Breast epithelium (tissue), 4 donors: ENCODE results near the gene PAXX. TPM values are rescaled to one million over a fixed set of nuclear protein-coding genes. Genes with fewer than 3 reads are reported as not detected.
"Not testable (repeated sequence)": the region's sequence is repeated elsewhere in the genome, so short reads cannot be mapped to it uniquely, and the experiment has no call there.

Experiments
- DNase-seq, 2 donors: peaks; one replicate each; pipeline ENCODE4 v3.0.0-alpha.2; 2019; ENCODE audit warnings: low spot score in 2 of 2
- H3K27ac ChIP-seq, 2 donors: fragments of 200-600 bp; sonication (generic) in 1 of 2; one replicate each; pipeline ENCODE4 v1.5.1; 2016 to 2019; ENCODE audit warnings: mild to moderate bottlenecking in 1 of 2
- H3K27me3 ChIP-seq, 2 donors: fragments of 200-600 bp; sonication (generic) in 1 of 2; one replicate each; pipeline versions ENCODE4 v1.5.1 to v1.6.0; 2017 to 2019; ENCODE audit warnings: control low read depth in 1 of 2, mild to moderate bottlenecking in 1 of 2
- H3K36me3 ChIP-seq: fragments of 200-600 bp; one replicate; pipeline ENCODE4 v1.5.1; 2019
- H3K4me1 ChIP-seq, 2 donors: fragments of 200-600 bp; sonication (generic); one replicate each; pipeline ENCODE4 v1.5.1; 2016 to 2019; ENCODE audit warnings: control low read depth in 1 of 2
- H3K4me3 ChIP-seq, 3 donors: fragments of 200-600 bp; sonication (generic); 1 replicate in 2 of 3; 2 replicates in 1 of 3; pipeline ENCODE4 v1.5.1; 2016 to 2019; ENCODE audit warnings: mild to moderate bottlenecking in 3 of 3, moderate library complexity in 2 of 3
- H3K9me3 ChIP-seq, 2 donors: fragments of 200-600 bp; sonication (generic) in 1 of 2; one replicate each; pipeline ENCODE4 v1.5.1; 2016 to 2019; ENCODE audit warnings: control low read depth in 1 of 2
- CTCF ChIP-seq, 3 donors: fragments of 450-650 bp; IDR thresholded peaks; one replicate each; pipeline ENCODE4 v1.5.1; 2016 to 2017; ENCODE audit warnings: antibody characterized with exemption in 3 of 3, mild to moderate bottlenecking in 3 of 3, moderate library complexity in 3 of 3
- POLR2A ChIP-seq: fragments of 450-650 bp; IDR thresholded peaks from one replicate; pipeline ENCODE4 v1.6.1; 2016; ENCODE audit warnings: antibody characterized with exemption, mild to moderate bottlenecking, moderate library complexity
- POLR2AphosphoS5 ChIP-seq, 3 donors: sonication (generic); formaldehyde crosslinking; IDR thresholded peaks; one replicate each; pipeline ENCODE4 v1.6.1; 2017; ENCODE audit warnings: antibody characterized with exemption in 3 of 3
- intact Hi-C: fragments of 100-400 bp; cut with DNase I; formaldehyde crosslinking; loops from one replicate; pipeline ENCODE4 v1.15.1; 2023; ENCODE audit warnings: low total_unique reads
- total RNA-seq, 3 donors: library from RNA; depleted of rRNA; stranded (reverse); fragments of >200 nt; gene quantifications; one replicate each; pipeline ENCODE4 v1.1.0, GENCODE V29; 2016

PAXX gene
- total RNA-seq, 3 donors from 2014 or later, result 24.6 to 66.2 (median 49.2) TPM

- no peak for DNase-seq
- intact Hi-C loops, result no loop called here
- no peaks in the 10 kb centered on the region for H3K9me3 ChIP-seq
- TF ChIP-seq CTCF (IDR thresholded peaks at IDR 0.05) (no peak), POLR2AphosphoS5 (IDR thresholded peaks at IDR 0.05) (no peak), POLR2A (no peak)
- H3K4me3 ChIP-seq, result peak within 1 kb of the TSS in 1 of 3 donors; percentile 8
- no peaks in the 10 kb centered on the region for H3K36me3 ChIP-seq
- no peak within 1 kb of the TSS for H3K27ac ChIP-seq
- peaks cover 19% of the 10 kb centered on the region in 2 donors for H3K4me1 ChIP-seq
- H3K27me3 ChIP-seq, result no peaks in the 10 kb centered on the region
Observed at GRCh38 chr9:137031904-137032640, 39.9 kb downstream of the PAXX start, which contains the start of gene FUT7. FUT7 (minus strand) TSS chr9:137032088; CDS start chr9:137031991, 97 bp downstream.

GRCh38 chr9:137032858-137033257 lies 40.6 kb downstream of the PAXX start:
- DNase-seq, result no peak
- no peaks in the 10 kb centered on the region for H3K27me3 ChIP-seq
- no peaks in the 10 kb centered on the region for H3K9me3 ChIP-seq
- H3K4me3 ChIP-seq, result peak overlapping the region in 1 of 3 donors; percentile 25
- H3K27ac ChIP-seq, result no peak overlapping the region
- intact Hi-C loops, result no loop called here
- no peaks in the 10 kb centered on the region for H3K36me3 ChIP-seq
- H3K4me1 ChIP-seq, result peaks cover 13 to 14% of the 10 kb centered on the region in 2 donors
- TF ChIP-seq POLR2A, result no peak
- TF ChIP-seq POLR2AphosphoS5 (IDR thresholded peaks at IDR 0.05), result no peak
- no peak for TF ChIP-seq CTCF (IDR thresholded peaks at IDR 0.05)

- Histone ChIP-seq H3K4me1 (peaks cover 12 to 14% of the 10 kb centered on the region in 2 donors), H3K4me3 (peak overlapping the region in 1 of 3 donors; percentile 25)
- H3K27me3 ChIP-seq, H3K27ac ChIP-seq, DNase-seq, H3K9me3 ChIP-seq, H3K36me3 ChIP-seq, intact Hi-C loops: not testable (repeated sequence)
Observed at GRCh38 chr9:137033481-137033880, 41.3 kb downstream of the PAXX start.

GRCh38 chr9:137034039-137034708 lies 42.0 kb downstream of the PAXX start:
- H3K36me3 ChIP-seq, result no peaks in the 10 kb centered on the region
- no peaks in the 10 kb centered on the region for H3K27me3 ChIP-seq
- H3K27ac ChIP-seq, result peak overlapping the region in 1 of 2 donors; percentile 8
- no peaks in the 10 kb centered on the region for H3K9me3 ChIP-seq
- intact Hi-C loops, result no loop called here
- peaks cover 9 to 10% of the 10 kb centered on the region in 2 donors for H3K4me1 ChIP-seq
- no peak for DNase-seq
- no peak for TF ChIP-seq POLR2AphosphoS5 (IDR thresholded peaks at IDR 0.05)
- TF ChIP-seq CTCF (IDR thresholded peaks at IDR 0.05), result no peak
- TF ChIP-seq POLR2A, result no peak
- peak overlapping the region in 2 of 3 donors; percentile 19 to 25 for H3K4me3 ChIP-seq

GRCh38 chr9:137034709-137035506 lies 42.7 kb downstream of the PAXX start:
- peak; percentile 74 to 80 for DNase-seq
- no peaks in the 10 kb centered on the region for H3K27me3 ChIP-seq
- H3K9me3 ChIP-seq, result no peaks in the 10 kb centered on the region
- peak overlapping the region in 1 of 2 donors; percentile 8 for H3K27ac ChIP-seq
- H3K4me1 ChIP-seq, result peaks cover 7 to 9% of the 10 kb centered on the region in 2 donors
- peak overlapping the region in 2 of 3 donors; percentile 9 to 19 for H3K4me3 ChIP-seq
- intact Hi-C loops, result no loop called here
- no peak for TF ChIP-seq POLR2AphosphoS5 (IDR thresholded peaks at IDR 0.05)
- peak; percentile 73 to 91 (median 85) for TF ChIP-seq CTCF (IDR thresholded peaks at IDR 0.05)
- H3K36me3 ChIP-seq, result no peaks in the 10 kb centered on the region
